HG03175 (cell line): Measurements from ENCODE around the gene UST.
"Not testable (repeated sequence)": the region's sequence is repeated elsewhere in the genome, so short reads cannot be mapped to it uniquely, and the experiment has no call there.

Experiments used
- ATAC-seq: cut with Tn5 transposase; IDR thresholded peaks from one replicate; pipeline ENCODE4 v1.9.1; 2021; ENCODE audit warnings: mild to moderate bottlenecking, moderate library complexity; ENCODE audit not compliant: unreplicated experiment

Gene UST

DNA sequence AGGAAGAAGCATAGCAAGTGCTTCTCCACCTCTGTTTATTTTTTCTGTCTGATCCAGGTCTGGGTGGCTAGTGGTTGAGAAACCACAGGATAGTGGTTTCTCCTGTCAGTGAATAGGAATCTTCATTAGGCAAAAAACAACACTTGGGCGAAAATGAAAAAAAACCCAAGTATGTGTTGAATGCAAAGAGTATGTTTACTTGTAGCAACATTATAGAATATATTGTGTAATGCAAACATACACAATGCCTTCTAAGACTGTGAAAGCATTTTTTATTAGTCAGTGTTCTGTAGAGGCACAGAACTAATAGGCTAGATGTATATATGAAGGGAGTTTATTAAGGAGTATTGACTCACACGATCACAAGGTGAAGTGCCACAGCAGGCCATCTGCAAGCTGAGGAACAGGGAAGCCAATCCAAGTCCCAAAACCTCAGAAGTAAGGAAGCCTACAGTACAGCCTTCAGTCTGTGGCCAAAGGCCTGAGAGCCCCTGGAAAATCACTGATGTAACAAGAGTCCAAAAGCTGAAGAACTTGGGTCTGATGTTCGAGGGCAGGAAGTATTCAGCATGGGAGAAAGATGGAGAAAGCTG lies 111.1 kb downstream of the UST start:
- ATAC-seq: no peak

DNA sequence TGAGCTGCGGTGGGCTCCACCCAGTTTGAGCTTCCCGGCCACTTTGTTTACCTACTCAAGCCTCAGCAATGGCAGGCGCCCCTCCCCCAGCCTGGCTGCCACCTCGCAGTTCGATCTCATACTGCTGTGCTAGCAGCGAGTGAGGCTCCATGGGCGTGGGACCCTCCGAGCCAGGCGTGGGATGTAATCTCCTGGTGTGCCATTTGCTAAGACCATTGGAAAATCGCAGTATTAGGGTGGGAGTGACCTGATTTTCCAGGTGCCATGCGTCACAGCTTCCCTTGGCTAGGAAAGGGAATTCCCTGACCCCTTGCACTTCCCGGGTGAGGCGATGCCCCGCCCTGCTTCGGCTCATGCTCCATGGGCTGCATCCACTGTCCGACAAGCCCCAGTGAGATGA lies 117.3 kb downstream of the UST start:
- not testable (repeated sequence) for ATAC-seq

DNA sequence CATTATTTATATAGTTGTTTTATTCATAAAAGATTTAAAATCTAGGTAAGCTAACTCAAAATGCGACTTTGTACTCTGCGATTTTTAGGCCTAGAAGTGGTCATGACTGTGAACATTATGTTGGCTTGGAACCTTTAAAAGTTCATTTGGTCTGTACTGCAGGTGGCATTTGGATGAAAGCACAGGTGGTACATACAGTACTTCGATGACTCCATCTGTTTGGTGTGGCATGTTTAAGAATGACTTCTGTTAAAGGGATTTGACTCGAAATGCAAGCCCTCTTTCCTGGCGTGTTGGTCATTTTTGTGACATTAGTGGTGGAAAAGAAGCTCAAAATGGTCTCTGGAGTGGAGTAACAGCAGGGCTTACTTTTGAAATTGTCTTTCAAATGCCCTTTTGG lies 118.1 kb downstream of the UST start:
- ATAC-seq: no peak

DNA sequence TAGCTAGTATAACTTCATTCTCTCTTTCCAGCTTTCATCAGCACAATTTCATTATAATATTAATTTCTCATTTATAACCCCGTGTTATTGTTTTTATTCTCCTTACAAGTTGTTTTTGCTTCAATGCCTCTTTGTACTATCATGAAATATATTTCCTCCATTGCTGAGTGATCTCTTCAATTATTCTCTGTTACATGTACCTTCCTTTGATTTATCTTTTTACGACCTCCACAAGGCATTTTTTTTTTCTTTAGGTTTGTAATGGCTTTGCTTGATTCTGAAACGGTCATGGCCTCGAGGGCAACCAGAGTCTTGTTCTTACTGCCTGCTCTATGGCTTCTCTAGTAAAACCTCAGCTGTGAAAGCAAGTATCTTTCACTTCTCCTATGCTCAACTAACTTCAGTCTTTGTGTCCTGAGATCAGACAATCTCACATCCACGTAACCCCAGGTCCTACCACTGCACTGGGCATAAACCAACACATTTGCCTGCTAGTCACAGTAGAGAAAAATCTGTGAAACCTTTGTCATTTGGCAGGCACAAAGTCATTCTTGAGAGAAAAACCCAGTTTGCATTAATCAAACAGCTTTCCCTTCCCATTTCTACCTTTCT lies 119.9 kb downstream of the UST start:
- peak; percentile 95 for ATAC-seq

DNA sequence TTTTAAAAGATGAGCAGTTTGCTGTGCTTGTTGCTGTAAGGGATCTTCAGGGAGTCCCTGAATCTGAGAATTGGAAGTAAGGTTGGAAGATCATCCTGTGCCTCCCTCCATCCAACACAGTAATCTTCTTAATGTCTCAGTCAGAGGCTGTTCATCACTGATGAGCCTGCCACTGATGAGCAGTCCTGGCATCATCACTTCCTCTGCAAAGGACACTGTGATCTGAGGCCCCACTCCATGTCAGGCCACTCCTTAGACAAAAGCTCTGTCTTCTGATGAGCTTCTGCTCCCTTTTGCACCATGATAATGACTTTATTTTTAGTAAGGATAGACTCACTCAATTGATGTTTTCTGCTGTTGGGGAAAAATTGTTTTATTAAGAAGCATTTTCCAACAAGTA lies 121.0 kb downstream of the UST start:
- ATAC-seq: no peak

DNA sequence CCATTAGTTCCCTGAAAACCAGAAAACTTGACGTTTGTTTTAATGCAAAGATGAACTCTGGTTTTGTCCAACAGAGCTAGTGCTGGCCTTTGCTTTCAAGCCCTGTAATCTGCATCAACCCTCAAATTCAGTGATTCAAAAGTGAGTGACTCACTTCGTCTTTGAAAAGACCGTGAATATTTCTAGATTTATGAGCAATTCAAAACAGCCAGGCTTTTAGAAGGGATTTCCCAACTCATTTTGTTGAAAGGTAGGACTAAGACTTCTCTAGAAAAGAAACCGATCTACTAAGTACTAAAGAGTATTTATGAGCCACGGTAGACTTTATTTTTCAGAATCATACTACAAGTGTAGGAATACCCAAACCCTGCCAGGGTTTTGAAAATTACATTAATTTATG lies 121.5 kb downstream of the UST start:
- ATAC-seq: no peak

DNA sequence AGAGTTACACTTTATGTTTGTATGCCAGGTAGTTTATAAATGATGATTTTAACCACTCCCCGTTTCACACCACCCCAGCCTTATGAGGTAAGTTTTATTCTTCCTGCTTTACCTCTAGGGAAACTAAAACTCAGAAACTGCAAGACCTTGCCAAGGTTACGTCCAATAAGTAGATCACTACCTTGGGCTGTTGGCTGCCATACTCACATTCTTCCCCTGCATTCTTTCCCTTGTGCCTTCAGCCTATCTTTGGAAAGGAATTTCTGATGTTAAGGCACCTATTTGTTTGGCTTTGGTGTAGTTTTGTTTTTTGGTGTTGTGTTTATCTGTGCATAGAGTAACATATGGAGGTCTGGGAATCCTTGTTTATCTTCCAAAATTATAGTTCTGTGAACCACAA lies 122.1 kb downstream of the UST start:
- no peak for ATAC-seq

DNA sequence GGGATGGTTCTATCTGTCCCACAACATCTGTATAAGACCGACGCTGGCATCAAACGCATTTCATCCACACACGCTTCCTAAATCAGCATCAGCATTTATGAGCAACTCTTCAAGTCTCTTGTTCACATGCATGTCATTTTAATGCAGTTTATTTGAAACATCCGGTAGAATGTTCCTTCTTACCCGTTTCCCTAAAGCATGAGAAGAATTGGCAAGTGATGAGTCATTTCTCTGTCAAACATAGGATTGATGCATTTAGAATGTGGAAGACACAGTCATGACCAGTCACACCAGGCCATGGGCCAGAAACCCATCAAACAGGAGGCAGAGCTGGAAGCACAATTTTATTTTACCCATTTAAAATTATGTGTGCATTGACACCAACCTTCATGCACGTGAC lies 122.8 kb downstream of the UST start:
- no peak for ATAC-seq

DNA sequence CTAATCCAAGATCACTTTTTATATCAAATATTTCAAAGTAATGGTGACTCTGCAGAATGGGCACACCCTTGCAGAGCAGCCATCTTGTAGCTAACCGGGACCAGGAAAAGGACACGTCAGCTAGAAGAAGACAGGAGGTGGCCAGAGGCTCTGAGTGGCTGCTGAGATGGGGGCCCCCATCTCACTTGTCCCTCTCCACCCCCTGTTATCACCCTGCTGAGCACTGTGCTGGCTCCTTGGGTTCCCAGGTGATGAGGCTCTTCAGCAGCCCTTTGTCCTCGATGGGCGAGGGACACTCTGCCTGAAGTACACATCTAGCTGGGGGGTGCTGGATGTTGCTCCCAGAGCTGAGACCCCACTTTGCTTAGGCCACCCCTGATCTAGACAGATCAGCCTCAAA lies 126.3 kb downstream of the UST start:
- ATAC-seq: no peak

DNA sequence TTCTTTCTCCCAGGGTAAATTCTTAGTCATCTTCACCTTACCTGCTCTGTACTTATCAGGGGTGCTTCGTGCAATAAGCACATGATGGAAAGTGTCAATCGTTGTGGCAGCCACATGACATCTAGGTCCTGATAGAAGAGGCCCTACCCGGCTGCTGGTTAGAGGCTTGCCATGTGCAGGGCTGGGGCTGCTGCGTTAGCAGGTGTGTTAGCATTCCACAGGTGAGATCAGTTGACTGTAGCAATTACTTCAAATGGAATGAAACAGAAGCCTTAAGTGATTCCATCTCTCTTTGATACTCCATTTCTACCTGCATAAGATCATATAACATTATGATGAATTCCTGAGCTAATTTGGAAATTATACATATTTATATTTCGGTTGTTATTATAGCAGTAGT lies 127.0 kb downstream of the UST start:
- no peak for ATAC-seq

DNA sequence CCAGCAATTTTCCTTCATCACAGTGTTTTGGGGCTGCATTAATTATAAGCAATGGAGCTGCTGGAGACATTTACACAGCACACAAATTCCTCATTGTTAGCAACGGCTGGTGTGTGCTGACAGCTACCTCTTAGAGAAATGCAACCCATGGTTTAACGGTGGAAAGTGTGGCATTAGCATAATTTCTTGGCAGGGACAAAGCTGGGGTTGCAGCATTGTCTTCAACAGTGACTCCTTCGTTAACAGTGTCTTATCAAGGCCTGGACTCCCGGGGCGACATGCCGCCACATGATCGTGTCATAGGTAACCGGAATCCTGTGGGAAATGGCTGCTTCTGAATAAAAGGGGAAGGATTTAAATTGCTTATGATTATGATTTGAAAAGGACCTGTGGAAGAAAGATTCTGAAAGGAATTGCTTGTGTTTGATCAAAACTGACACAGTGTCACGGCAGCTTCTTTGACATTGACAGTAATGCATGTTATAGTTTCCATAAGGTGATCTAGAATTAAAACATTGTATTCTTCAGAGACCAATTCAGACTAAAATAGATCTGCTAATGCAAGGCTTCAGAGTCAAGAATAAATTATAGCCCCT lies 128.0 kb downstream of the UST start:
- ATAC-seq: no peak

DNA sequence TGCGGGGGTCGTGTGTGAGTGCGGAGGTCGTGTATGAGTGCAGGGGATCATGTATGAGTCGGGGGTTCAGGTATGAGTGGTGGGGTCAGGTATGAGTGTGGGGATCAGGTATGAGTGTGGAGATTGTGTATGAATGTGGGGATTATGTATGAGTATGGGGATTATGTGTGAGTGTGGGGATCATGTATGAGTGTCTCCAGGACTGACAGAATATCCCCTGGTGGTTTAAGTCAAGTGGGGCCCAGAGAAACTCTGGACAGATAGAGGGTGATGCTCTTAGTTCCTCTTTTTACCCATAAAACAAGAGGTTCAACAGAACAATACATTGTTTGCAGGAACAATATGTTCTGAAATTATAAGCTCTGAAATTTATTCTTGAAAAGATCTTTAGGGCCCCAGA lies 131.9 kb downstream of the UST start:
- no peak for ATAC-seq

DNA sequence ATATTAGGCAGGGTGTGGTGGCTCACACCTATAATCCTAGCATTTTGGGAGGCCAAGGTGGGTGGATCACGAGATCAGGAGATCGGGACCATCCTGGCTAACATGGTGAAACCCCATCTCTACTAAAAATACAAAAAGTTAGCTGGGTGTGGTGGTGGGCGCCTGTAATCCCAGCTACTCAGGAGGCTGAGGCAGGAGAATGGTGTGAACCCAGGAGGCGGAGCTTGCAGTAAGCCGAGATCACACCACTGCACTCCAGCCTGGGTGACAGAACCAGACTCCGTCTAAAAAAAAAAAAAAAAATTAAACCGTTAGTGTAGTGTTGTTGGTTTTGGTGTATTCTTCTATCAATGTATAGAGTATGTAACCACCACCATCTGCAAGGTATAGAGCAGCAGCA lies 133.9 kb downstream of the UST start:
- not testable (repeated sequence) for ATAC-seq

DNA sequence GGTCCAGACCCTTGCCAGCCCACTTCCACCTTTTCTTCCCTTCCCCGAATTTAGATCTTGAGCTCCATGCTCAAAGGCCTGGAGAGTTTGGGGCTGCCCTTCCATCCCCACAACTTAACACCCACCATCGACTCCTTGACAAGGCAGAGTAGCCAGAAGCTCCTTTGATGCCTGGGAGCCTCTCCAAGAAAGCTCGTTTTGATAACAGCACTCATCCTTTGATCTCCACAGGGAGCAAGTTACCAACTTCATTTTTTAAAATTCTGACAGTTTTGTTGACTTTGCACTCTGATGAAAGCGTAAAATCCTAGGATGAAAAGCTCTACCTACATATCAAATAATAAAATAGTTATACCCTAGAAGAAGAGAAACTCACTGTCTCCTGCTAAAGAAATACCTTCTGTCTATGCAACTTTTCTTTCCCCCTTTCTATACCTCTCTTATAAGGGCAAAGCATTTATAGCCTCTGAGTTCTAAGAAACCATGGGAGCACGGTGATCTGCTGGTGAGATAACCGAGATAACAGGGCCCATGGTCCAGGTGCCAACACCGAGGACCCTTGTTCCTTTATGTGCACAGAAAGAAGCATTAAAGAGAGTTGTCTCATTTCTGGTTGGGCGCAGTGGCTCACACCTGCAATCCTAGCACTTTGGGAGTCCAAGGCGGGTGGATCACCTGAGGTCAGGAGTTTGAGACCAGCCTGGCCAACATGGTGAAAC lies 134.9 kb downstream of the UST start:
- ATAC-seq: no peak

DNA sequence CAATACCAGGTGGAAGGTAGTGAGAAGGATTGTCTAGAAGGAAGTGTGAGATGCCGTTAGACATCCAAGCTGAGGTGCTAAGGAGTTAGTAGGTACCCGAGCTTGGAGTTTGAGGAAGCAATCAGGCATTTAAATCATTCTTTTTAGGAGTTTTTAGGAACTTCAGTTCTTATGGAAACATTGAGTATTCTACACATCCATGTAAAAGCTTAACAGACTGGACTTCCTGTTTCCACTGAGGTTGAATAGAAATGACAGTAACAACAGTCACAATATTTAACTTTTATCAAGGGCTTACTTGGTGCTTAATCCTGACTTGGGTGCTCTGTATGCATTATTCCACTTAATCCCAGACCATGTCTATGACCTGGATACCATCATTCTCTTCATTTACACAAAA lies 136.4 kb downstream of the UST start:
- no peak for ATAC-seq

DNA sequence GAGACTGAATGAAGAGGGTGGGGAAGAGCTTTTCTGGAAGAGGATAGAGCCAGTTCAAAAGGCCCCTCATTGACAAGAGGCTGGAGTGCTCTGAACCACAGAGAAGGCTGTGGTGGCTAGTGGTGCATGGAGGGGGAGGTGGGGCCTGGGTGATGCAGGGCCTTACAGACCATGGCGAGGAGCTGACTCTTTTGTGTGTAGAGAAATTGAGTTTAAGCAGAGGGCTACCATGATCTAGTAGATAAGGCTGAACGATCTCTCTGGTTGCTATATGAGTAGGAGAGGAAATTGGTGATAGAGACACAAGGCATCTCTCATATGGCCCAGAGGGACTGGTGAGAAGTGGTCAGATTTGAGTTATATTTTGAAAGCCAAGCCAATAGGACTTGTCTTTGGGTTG lies 137.6 kb downstream of the UST start:
- ATAC-seq: no peak

DNA sequence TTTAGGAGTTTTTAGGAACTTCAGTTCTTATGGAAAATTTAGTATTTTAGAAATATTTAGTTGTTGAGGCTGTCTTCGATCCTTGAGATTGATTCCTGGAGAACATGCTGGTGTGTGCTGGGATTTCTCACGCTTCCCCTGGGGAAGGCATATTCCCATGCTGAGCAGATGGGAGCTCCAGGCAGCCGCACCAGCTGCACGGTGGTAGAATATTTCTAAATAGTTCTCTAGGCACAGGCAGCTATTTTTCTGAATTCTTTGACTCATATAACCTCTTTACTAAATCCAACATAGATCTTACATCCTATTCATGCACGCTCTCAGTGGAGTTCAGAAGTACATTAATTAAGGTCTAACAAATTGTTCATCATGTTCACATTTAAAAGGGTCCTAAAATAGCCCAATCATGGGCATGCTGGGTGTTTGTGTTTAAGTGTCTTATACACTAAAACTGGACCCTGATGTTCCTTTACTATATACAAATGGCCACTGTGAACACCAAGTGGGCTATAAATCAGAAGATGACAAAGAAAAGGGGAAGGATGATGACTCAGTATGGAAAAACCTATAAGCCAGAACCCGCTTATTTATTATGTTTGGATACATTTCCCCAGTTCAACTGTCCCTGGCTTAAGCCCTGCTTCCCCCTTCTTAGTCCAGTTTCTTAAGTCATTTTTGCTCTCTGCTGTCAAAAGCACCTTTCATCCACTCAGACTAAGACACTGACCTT lies 138.5 kb downstream of the UST start:
- ATAC-seq: no peak

DNA sequence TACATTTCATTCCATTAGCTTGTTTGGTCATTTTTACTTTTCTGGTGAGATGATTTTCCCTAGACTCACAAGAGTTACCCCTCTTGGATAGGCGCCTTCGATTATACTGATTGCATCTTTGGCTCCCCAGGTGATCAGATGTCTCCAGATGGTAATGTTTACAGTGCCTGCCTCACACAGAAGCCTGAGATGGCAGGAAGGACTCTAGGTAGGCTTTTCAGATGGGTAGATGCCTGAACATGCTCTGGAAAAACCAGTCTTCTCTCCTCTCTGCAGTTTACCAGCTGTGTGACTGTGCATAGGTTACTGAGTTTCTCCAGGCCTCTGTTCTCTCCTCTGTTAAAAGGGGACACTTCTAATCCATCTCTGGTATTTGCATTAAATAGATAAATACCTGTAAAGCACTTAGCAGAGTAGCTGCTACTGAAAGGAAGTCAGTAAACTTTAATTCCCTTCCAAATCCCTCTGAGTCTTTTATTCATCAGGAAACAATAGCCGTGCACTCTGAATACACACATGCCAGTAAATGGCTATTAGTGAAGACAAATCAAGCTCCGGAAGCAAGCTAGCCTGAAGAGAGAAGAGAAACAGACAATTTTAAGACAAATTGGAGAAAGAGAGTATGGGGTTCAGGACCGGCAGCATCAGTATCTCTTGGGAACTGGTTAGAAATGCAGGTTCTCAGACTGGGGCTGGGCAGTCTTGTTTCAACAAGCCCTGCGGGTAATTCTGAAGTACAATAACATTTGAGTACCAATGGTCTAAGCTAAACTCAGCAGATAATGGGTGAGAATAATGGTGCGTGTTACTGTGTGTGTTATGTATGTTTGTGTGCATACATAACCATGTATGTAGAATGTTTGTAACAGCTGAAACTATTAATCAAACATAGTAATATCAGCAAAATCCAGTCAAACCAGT lies 139.4 kb downstream of the UST start:
- no peak for ATAC-seq

DNA sequence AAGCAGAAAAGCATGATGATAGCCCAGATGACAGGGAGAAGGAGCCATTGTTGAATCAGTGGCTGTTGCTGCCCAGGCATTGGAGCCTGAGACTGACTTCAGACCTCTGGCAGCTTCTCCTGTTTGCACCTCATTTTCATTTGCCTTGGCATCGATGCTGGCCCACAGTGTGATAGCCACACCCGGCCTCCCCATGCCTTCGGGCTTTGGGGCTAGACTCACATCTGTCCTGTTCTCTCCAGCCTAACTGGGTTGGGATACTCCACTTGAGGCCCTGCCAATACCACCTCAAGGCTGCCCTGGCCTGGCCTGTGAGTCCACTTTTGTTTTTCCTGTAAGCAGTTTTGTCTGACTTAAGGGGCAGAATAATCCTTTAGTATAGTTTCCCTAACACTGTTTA lies 140.4 kb downstream of the UST start:
- no peak for ATAC-seq

DNA sequence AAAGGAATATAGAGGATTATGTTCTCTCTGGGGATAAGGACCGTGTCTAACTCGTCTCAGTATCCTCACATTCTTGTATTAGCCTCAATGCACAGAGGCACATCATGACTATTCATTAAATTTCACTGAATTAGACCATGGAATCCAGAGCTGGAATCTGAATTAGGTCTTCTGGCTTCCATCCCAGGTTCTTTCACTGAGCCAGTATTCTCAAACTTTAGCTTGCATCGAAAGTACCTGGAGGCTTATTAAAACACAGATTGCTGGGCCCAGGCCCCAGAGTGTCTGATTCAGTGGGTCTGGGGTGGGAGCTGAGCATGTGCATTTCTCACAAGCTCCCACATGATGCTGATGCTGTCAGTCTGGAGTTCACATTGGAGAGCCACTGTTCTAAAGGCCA lies 142.0 kb downstream of the UST start:
- no peak for ATAC-seq
